Measurements from ENCODE around the gene ZNF286A.
"Not testable (repeated sequence)": the region's sequence is repeated elsewhere in the genome, so short reads cannot be mapped to it uniquely, and the experiment has no call there.

The ZNF286A gene

GRCh38 chr17:15699937-15700336 lies 385 bp downstream of the ZNF286A start:
- DNase-seq (ENCODE audit: low read depth), result not testable (repeated sequence)

GRCh38 chr17:15704239-15704638 lies 4.7 kb downstream of the ZNF286A start:
- not testable (repeated sequence) for DNase-seq (ENCODE audit: low read depth)

GRCh38 chr17:15704813-15705212 lies 5.3 kb downstream of the ZNF286A start:
- DNase-seq (ENCODE audit: low read depth), result not testable (repeated sequence)

GRCh38 chr17:15708879-15709278 lies 9.3 kb downstream of the ZNF286A start:
- DNase-seq (ENCODE audit: low read depth), result not testable (repeated sequence)

GRCh38 chr17:15716601-15717563 lies 17.3 kb downstream of the ZNF286A start:
- DNase-seq (ENCODE audit: low read depth), result not testable (repeated sequence)

- DNase-seq (ENCODE audit: low read depth), result not testable (repeated sequence)
These were observed 31.0 kb downstream of the ZNF286A start for GRCh38 chr17:15730535-15730934.

- DNase-seq (ENCODE audit: low read depth), result not testable (repeated sequence)
These were observed 32.3 kb downstream of the ZNF286A start, which contains the start of gene TBC1D26 for GRCh38 chr17:15731900-15732299. TBC1D26 (plus strand) TSS chr17:15732283; CDS start chr17:15735349, 3,066 bp downstream.

GRCh38 chr17:15733174-15733789 lies 33.7 kb downstream of the ZNF286A start:
- DNase-seq (ENCODE audit: low read depth), result not testable (repeated sequence)

- DNase-seq (ENCODE audit: low read depth), result not testable (repeated sequence)
These were observed 37.0 kb downstream of the ZNF286A start for GRCh38 chr17:15736578-15736977.

GRCh38 chr17:15738066-15738465 lies 38.5 kb downstream of the ZNF286A start:
- no peak for DNase-seq (ENCODE audit: low read depth)

- not testable (repeated sequence) for DNase-seq (ENCODE audit: low read depth)
These were observed 39.7 kb downstream of the ZNF286A start for GRCh38 chr17:15739259-15739658.

- DNase-seq (ENCODE audit: low read depth), result peak; percentile 2
These were observed 40.5 kb downstream of the ZNF286A start for GRCh38 chr17:15740041-15740440.

GRCh38 chr17:15740570-15741120 lies 41.1 kb downstream of the ZNF286A start:
- no peak for DNase-seq (ENCODE audit: low read depth)

GRCh38 chr17:15741624-15742023 lies 42.1 kb downstream of the ZNF286A start:
- no peak for DNase-seq (ENCODE audit: low read depth)

- DNase-seq (ENCODE audit: low read depth), result no peak
These were observed 42.7 kb downstream of the ZNF286A start for GRCh38 chr17:15742051-15742795.

- no peak for DNase-seq (ENCODE audit: low read depth)
These were observed 43.4 kb downstream of the ZNF286A start for GRCh38 chr17:15742921-15743320.

GRCh38 chr17:15744074-15744676 lies 44.6 kb downstream of the ZNF286A start:
- no peak for DNase-seq (ENCODE audit: low read depth)

- DNase-seq (ENCODE audit: low read depth), result no peak
These were observed 45.3 kb downstream of the ZNF286A start for GRCh38 chr17:15744885-15745284.

GRCh38 chr17:15749403-15749802 lies 49.9 kb downstream of the ZNF286A start:
- not testable (repeated sequence) for DNase-seq (ENCODE audit: low read depth)

- not testable (repeated sequence) for DNase-seq (ENCODE audit: low read depth)
These were observed 69.4 kb downstream of the ZNF286A start for GRCh38 chr17:15768865-15769533.

Data from GM04503 (cell line).